ENCODE measurements around the gene KLHL2.
"Not testable (repeated sequence)": the region's sequence is repeated elsewhere in the genome, so short reads cannot be mapped to it uniquely, and the experiment has no call there.

Gene KLHL2

DNA sequence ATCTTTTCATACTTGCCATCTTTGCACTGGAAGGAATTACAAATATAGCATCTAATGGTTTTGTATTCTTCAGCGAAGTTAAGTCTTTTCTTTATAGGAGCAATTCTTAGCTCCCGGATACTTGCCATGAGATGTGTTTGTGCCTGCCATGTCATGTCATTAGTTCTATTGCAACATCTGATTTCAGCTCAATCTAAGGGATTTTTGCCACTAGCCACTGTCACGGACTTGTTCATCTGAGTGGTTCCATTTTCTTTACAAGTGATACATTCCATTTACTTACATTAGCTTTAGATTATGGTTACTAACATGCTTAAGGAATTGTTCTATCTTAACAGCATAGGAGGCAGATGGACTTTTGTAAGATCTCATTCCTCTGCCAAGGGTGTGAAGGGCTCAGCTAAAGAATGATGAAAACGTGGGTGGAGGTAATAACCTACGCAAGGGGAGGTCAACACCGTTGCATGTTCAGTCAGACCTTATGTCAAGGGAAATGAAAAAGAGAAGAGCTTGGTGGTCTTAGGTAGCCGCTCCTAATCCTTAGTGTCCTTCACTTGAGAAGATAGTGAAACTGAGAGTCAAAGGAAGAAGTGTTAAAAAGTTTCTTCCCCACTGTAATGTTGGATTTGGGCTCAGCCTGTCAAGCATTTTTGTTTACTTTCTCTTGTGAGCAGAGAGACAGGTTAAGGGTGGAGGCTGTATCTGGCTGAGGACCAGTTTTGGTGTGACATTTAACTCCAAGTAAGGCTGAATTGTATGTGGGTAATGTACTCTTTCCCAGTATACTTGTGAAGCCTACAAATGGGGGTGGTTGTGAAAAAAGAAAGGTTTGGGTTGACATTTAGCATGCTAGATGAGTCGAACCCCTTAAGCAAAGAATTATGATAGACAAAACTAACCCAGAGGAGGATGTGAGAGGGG, 3.6 kb upstream of the KLHL2 start:
- DNase-seq (ENCODE audit: low read depth in 2 of 2) = no peak

DNA sequence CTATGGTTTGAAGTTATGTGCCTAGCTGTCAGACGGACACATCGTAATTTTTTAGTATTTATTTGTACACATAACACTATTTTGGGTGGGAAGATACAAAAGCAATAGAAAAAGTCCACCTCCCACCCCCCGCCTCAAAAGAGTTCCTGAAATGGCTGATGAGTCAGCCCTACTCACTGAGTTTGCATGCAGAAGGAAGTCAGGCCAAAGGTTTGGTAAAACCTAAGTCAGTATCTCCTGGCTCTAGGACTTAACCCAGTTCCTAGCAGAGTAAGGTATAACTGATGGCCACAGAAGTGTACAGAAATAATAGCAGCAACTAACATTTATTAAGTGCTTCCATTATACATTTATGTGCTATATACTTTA, 2.9 kb upstream of the KLHL2 start:
- DNase-seq (ENCODE audit: low read depth in 2 of 2) = peak in 1 of 2 experiments; percentile 1

DNA sequence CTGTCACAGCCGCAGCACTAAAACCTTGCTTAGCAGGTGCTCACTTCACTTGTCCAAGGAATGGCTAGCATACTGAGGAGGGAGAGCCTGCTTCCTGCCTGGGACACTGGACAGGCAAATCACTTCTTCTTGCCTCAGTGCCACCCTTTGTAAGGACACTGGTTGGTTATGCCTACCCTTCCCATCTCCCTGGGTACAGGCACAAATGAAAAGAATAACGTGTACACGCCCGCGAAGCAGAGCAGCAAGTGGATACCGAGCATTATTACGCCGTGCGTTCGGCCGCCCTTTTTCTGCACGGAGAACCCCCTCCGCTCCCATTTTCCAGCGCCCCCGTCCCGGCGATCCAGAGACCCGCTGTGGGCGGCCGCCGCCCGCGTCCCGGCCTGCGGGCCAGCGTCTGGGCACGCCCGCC, 338 bp upstream of the KLHL2 start:
- DNase-seq (ENCODE audit: low read depth in 2 of 2) = peak in 1 of 2 experiments; percentile 1

DNA sequence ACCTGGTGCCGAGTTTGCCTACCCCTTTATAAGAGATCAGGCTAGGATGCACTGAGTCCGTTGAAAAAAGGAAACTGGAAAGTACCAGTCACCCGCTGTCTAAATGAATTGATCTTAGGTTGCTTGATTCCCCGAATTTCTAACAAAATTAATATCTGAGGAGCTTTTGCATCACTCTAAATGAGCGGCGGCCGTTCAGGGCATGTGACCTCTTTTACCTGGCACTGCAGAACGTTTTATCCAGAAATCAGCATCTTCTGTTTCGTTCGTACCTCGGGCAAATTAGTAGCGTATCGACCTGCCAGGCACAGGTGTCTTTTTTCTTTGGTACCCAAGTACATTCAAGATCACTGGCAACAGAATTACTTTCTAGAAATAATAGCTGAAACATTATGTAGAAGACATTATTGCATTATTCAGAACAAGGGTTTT, 876 bp downstream of the KLHL2 start:
- no peak for DNase-seq (ENCODE audit: low read depth in 2 of 2)

GRCh38 chr4:165208741-165209388, 1.5 kb downstream of the KLHL2 start:
- no peak for DNase-seq (ENCODE audit: low read depth in 2 of 2)

DNA sequence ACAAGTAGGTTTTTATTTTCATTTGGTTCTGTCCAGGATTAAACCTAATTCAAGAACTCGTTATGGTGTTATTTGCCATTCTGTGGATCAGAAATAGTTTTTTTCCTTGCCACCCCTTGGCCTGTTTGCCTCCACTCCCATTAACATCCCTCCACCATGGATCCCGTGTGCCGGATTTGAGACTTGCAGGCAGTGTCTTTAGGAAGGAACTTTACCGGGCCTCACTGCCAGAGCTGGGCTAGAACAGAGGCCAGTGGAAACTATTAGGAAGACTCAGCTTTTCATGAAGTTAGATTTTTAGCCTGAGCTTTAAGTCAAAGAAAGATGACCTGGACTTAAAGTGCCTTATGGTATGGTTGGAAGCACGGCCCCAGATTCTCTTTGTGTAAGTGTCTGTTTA, 2.4 kb downstream of the KLHL2 start:
- DNase-seq (ENCODE audit: low read depth in 2 of 2) = no peak

DNA sequence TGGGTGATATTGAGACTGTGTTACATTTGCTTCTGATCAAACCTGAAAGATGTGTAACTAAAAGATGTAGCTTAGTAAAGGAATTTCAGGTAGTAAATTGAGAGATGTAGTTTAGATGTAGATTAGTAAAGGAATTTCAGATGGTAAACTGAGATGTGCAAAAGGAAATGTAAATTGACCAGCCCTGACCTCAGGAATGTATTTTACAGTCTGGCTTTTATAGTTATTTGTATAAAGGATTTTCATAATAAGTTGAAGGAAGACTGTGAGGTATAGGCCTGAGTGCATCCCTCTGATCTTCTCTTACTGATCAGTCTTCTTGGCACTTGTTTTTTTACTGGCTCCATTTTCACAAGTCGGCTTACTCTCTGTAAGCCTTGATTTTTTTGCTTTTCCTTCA, 3.2 kb downstream of the KLHL2 start:
- no peak for DNase-seq (ENCODE audit: low read depth in 2 of 2)

- not testable (repeated sequence) for DNase-seq (ENCODE audit: low read depth in 2 of 2)
Measured at GRCh38 chr4:165212647-165213046, 5.3 kb downstream of the KLHL2 start.

GRCh38 chr4:165213404-165213803, 6.0 kb downstream of the KLHL2 start:
- not testable (repeated sequence) for DNase-seq (ENCODE audit: low read depth in 2 of 2)

DNA sequence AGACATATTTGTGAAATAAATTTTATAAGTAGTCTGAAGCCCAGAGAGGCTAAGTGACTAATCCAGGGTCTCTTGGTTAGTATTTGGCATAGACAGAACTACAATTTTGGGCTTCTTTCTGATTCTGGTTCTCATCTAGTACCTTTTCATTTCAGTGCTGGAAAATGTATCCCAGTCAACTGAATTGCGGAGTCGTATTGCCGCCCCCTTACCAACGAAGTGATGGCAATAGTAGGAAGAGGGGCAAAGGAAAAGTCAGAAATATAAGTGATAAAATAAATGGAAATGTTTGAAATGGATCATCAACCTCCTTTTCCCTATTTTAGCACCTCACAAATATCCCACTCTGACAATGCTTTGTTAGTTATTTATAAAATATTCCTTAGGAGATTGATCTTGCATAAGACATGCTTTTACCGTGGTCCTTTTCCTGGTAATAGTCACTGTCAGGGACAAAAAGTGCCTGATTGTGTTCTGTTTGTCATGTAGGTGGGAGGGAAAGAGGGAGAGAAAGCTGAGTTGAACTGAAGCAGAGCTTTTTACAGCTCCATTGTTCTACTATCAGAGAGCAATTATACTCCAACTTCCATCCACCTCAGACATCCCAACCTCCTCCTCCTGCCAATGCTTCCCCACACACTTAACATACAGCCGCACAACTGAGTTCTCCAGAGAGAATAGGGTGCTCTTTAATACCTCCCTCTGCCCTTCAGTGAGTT, 6.8 kb downstream of the KLHL2 start:
- not testable (repeated sequence) for DNase-seq (ENCODE audit: low read depth in 2 of 2)

- DNase-seq (ENCODE audit: low read depth in 2 of 2) = not testable (repeated sequence)
Measured at GRCh38 chr4:165215034-165215751, 7.8 kb downstream of the KLHL2 start.

DNA sequence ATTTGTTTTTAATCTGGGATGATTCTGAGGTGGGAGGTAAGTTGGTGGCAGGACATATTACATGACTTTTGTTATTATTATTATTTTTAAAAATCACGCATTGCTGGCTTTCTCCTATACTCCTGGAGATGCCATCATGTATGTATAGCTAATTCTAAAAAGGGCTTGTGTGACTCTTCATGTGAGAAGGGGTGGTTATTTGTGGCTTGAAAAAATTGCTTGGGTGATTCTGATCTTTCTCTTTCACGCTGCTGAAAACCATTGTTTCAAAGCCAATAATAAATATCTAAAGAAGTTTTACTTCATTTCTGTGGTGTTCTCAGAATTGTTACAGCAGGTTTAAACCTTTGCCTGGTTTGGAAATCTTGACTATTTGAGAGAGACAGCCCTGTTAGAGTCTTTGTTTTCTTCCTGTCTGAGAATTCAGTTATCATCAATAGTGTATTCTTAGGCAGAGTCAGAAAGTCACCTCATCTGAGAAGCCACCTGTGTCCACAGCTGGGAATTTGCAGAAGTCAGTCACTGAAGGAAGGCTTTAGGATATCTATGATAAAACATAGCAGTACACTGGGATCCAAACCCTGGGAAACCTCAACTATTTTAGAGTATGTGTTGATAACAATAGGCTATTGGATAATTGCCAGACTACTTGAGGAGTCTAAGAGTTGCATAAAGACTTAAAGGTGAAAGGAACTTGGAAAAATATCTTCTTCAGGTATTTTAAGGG, 8.6 kb downstream of the KLHL2 start:
- DNase-seq (ENCODE audit: low read depth in 2 of 2) = not testable (repeated sequence)

- DNase-seq (ENCODE audit: low read depth in 2 of 2) = no peak
Measured at GRCh38 chr4:165217325-165217724, 10.0 kb downstream of the KLHL2 start.

DNA sequence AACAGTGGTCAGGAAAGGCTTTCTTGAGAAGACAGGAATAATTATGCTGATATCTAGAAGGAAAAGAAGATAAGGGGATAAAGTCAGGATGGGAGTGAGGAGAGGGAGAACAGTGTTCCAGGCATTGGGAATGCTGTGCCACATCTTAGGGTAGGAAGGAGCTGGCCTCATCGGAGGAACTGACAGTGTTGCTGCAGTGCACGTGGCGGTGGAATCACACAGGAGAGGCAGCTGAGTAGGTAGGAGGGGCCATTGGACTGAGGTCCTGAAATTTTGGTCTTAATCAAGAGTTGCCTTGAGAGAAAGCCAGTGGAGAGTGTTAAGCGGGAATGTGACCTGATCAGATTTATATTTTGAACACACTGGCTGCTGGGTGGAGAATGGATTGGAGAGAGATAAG, 13.9 kb downstream of the KLHL2 start:
- DNase-seq (ENCODE audit: low read depth in 2 of 2) = not testable (repeated sequence)

DNA sequence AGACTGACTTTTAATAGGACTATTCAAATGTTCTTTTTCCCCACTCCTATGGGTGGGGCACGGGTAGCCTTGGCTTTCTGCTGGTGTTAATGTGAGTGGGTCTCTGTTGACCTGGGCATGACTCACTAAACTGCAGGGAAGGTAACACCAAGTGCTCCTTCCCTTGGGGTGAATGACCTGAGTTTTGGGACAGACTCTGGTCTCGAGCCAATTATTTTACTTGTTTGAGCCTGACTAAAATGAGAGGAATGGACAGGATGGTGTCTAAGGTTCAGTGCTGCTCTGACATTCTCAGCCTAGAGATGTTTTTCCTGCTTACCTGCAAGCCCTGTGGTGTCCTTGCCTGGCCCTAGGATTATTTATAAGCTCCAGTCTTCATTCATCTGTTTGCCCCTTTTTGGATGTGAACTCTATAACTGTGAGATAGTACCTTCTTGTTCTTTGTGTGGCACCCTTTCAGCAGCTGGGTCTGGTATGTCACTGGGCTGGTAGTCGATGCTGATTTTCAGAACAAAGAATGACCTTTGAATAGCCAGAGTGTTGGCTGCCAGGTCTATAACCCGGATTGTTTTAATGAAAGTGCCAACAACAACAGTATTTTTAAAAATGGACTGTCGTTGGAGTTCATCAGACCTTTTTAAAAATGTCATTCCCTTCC, 14.8 kb downstream of the KLHL2 start:
- not testable (repeated sequence) for DNase-seq (ENCODE audit: low read depth in 2 of 2)

- no peak for DNase-seq (ENCODE audit: low read depth in 2 of 2)
Measured at GRCh38 chr4:165222651-165222994, 15.3 kb downstream of the KLHL2 start.

DNA sequence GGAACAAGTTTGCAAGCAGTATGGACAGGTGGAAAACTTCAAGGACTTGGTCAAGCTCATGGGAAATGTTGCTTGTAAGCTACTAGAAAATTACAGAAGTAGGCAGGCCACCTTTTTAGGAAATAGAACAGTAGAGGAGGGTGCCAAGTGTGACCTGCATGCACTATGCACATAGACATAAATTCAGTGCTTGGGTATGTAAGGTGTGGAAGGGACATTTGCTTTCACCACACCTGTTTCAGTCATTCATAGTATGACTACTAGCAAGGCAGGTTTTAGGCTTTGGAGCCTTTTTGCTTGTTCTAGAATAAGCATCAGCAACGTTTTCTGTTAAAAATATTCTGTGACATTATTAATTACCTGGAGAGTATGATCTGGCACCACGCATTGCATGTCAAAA, 20.0 kb downstream of the KLHL2 start:
- DNase-seq (ENCODE audit: low read depth in 2 of 2) = not testable (repeated sequence)

GRCh38 chr4:165229490-165230200, 22.3 kb downstream of the KLHL2 start:
- DNase-seq (ENCODE audit: low read depth in 2 of 2) = not testable (repeated sequence)

GRCh38 chr4:165232623-165233433, 25.5 kb downstream of the KLHL2 start:
- DNase-seq (ENCODE audit: low read depth in 2 of 2) = not testable (repeated sequence)

All from stimulated activated CD4-positive, alpha-beta T cell treated with anti-CD3 and anti-CD28 coated beads, Interleukin-12 subunit alpha, Interleukin-12 subunit beta, amount 100 ng/mL, for 24 hours (primary cell).